ENCODE measurements around the gene KATNBL1.

The KATNBL1 gene, protein sequence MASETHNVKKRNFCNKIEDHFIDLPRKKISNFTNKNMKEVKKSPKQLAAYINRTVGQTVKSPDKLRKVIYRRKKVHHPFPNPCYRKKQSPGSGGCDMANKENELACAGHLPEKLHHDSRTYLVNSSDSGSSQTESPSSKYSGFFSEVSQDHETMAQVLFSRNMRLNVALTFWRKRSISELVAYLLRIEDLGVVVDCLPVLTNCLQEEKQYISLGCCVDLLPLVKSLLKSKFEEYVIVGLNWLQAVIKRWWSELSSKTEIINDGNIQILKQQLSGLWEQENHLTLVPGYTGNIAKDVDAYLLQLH

DNA sequence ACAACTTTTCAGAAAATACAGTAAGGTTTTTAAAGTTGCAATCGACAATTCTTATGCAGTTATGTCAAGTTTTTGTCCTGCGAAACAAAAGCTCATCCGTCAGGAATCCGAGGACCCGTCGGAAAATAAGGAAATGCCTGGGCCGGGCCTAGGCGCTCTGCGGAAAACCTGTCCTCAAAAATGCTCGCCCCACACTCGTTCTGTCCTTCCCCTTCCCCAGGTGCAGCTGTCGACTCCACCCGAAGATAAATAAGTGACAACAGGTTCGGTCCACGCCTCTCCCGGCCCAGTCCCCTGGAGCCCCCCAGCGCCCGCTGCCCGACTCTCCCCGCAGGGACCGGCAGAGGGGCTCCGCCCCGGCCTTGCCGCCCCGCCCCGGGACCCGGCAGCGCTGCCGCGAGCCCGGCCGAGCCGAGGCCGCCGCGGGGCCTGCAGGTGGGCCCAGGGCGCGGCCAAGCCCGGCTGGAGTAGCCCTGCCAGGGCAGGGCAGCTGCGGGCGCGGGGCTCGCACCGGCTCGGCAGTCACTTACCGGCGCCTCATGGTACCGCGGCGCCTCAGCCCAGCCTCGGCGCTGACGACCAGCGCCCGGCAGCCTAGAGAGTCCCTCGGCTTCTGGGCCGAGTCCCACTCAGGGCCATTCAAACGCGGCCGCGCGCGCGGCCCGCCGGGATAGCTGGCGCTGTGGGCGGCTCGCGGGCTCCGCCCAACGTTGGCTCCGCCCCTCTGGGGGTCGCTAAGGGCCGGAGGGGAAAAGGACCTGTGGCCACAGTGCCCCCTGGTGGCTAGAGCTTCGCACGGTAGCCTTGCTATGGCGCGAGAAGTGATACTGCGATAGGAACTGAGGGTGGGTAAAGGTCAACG is at the start of gene KATNBL1:
Gene KATNBL1 (minus strand): TSS at position 676 of the 862 bp plus-strand sequence. CDS start 46,420 bp downstream, outside the sequence.
- TF ChIP-seq, protein P1, sequence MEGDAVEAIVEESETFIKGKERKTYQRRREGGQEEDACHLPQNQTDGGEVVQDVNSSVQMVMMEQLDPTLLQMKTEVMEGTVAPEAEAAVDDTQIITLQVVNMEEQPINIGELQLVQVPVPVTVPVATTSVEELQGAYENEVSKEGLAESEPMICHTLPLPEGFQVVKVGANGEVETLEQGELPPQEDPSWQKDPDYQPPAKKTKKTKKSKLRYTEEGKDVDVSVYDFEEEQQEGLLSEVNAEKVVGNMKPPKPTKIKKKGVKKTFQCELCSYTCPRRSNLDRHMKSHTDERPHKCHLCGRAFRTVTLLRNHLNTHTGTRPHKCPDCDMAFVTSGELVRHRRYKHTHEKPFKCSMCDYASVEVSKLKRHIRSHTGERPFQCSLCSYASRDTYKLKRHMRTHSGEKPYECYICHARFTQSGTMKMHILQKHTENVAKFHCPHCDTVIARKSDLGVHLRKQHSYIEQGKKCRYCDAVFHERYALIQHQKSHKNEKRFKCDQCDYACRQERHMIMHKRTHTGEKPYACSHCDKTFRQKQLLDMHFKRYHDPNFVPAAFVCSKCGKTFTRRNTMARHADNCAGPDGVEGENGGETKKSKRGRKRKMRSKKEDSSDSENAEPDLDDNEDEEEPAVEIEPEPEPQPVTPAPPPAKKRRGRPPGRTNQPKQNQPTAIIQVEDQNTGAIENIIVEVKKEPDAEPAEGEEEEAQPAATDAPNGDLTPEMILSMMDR (IDR thresholded peaks at IDR 0.05; ENCODE audit: insufficient read depth, low read depth, low read length, missing control alignments) = peak; percentile 84
- peak; percentile 91 for DNase-seq (ENCODE audit: low read depth)
- peak within 1 kb of the TSS; percentile 58 for H3K4me3 ChIP-seq (ENCODE audit: low read length)

DNA sequence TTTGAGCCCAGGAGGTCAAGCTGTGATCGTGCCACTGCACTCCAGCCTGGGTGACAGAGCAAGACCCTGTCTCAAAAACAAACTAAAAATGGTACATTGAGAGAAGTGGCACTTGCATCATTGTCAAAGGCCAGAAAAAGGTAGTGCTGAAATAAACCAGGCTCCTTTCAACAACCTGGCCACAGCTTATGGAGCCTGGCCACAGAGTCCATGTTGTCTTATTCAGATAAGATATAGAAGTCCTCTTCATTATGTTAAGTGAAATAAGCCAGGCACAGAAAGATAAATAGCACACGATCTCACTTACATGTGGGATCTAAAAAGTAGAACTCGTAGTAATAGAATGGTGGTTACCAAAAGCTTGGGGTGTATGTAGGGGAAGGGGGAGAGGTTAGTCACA is 49.7 kb upstream of the KATNBL1 start:
- no peak overlapping the region for H3K4me3 ChIP-seq (ENCODE audit: low read length)
- no peak for DNase-seq (ENCODE audit: low read depth)
- TF ChIP-seq, protein P1 (IDR thresholded peaks at IDR 0.05; ENCODE audit: insufficient read depth, low read depth, low read length, missing control alignments) = no peak

DNA sequence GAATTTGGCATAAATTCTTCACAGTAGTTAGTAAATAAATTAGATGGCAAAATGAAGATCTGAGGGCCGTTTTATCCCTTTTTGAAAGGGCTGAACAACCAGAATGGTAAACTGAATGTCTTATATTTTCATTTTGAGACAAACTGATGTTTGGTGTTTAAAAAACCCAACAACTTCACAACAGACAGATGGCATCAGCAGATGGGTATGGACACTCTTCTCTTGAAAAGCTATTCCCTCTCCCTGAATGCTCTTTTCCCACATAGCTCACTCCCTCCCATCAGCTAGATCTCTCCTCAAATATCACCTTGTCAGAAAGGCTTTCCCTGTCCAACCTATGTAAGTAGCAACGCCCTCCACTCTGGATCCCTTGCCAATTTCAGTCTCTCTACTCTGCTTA is 48.3 kb upstream of the KATNBL1 start:
- no peak for DNase-seq (ENCODE audit: low read depth)
- no peak overlapping the region for H3K4me3 ChIP-seq (ENCODE audit: low read length)
- TF ChIP-seq, protein P1 (IDR thresholded peaks at IDR 0.05; ENCODE audit: insufficient read depth, low read depth, low read length, missing control alignments) = no peak

DNA sequence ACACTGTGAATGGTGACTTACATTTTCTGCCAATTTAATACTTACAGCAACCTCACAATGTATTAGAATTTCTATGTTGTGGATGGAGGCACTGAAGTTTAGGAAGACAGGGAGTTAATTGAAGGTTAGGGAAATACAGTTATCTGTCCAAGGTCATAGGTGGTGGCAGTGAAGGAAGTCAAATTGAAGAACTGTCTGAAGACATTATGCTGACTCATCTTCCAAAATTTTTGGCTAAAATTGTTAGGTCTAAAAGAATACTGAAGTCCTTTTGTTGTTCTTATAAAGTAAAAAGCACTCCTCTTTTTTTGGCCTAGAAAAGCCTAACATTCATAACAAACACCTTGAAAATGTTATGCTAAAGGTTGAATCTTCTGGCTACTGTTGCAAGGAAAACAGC is 42.6 kb upstream of the KATNBL1 start:
- H3K4me3 ChIP-seq (ENCODE audit: low read length) = no peak overlapping the region
- TF ChIP-seq, protein P1 (IDR thresholded peaks at IDR 0.05; ENCODE audit: insufficient read depth, low read depth, low read length, missing control alignments) = no peak
- DNase-seq (ENCODE audit: low read depth) = no peak

DNA sequence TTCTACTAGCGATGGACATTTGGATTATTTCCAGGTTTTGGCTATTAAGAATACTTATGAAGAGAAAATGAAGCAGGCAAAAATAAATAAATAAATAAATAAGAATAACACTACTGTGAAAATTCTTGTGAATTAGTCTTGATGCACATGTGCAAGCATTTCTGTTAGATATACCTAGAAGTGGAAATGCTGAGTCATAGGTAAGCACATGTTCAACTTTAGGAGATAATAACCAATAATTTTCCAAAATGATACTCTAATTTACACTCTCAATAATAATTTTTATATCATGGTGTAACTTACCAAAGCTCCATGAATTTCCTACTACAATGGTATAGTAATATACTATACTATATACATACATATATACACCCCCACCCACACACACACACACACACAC is 38.3 kb upstream of the KATNBL1 start:
- no peak overlapping the region for H3K4me3 ChIP-seq (ENCODE audit: low read length)
- TF ChIP-seq, protein P1 (IDR thresholded peaks at IDR 0.05; ENCODE audit: insufficient read depth, low read depth, low read length, missing control alignments) = no peak
- no peak for DNase-seq (ENCODE audit: low read depth)

DNA sequence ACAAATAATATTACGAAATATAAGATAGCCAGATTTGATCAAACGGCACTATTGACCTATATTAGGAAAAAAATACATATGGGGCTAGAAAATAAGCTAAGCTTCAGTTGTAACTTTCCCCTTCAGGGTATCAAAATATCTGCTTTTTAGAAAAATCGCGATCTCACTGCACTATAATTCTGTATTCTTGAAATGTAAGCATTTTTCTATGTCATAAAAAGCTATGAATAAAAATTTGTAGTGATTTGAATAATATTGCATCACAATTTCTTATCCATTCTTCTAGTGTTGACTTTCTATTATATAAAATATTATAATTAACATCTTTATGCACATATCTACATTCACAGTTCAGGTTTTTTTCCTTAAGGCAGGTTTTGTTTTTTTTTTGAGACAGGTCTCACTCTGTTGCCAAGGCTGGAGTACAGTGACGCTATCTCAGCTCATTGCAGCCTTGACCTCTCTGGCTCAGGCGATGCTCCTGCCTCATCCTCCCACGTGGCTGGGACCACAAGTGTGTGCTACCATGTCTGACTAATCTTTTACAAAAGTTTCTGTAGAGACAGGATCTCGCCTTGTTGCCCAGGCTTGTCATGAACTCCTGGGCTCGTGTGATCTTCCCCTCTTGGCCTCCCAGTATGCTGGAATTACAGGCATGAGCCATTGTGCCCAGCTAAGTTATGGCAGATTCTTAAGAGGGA is 36.5 kb upstream of the KATNBL1 start:
- DNase-seq (ENCODE audit: low read depth) = peak; percentile 85
- TF ChIP-seq, protein P1 (IDR thresholded peaks at IDR 0.05; ENCODE audit: insufficient read depth, low read depth, low read length, missing control alignments) = no peak
- no peak overlapping the region for H3K4me3 ChIP-seq (ENCODE audit: low read length)

Data from epithelial cell of esophagus (primary cell).